Pulmonary artery endothelial cell (primary cell): Measurements from ENCODE around the gene KISS1. TPM values are rescaled to one million over a fixed set of nuclear protein-coding genes. Genes with fewer than 3 reads are reported as not detected.

ENCODE experiments used
- DNase-seq: peaks from one replicate; pipeline ENCODE4 v3.0.0-alpha.2; 2011; ENCODE audit warnings: low read depth, low spot score
- total RNA-seq: library from RNA; depleted of rRNA; stranded (reverse); fragments of >200 nt; gene quantifications from 2 replicates; pipeline ENCODE4 v1.2.3, GENCODE V29; 2014

Gene KISS1
- total RNA-seq, 1 donor from 2014 or later: 0.79 TPM

- DNase-seq: no peak
Measured at GRCh38 chr1:204218552-204218951, 22.3 kb upstream of the KISS1 start.

GRCh38 chr1:204217648-204218000, 21.3 kb upstream of the KISS1 start:
- no peak for DNase-seq

- no peak for DNase-seq
Measured at GRCh38 chr1:204216880-204217647, 20.8 kb upstream of the KISS1 start.

GRCh38 chr1:204216236-204216635, 19.9 kb upstream of the KISS1 start:
- DNase-seq: no peak

- peak; percentile 32 for DNase-seq
Measured at GRCh38 chr1:204213668-204214662, 17.7 kb upstream of the KISS1 start, which contains the start of gene GOLT1A. Gene GOLT1A (minus strand): TSS chr1:204213988. CDS start chr1:204213906, 82 bp downstream.

- DNase-seq: no peak
Measured at GRCh38 chr1:204212715-204213114, 16.4 kb upstream of the KISS1 start.

GRCh38 chr1:204211046-204211445, 14.8 kb upstream of the KISS1 start:
- no peak for DNase-seq

GRCh38 chr1:204207136-204207616, 10.9 kb upstream of the KISS1 start:
- no peak for DNase-seq

GRCh38 chr1:204206121-204206520, 9.8 kb upstream of the KISS1 start:
- DNase-seq: peak; percentile 11

GRCh38 chr1:204205486-204205885, 9.2 kb upstream of the KISS1 start:
- DNase-seq: no peak

- DNase-seq: no peak
Measured at GRCh38 chr1:204204944-204205343, 8.7 kb upstream of the KISS1 start.

GRCh38 chr1:204203206-204203767, 7.0 kb upstream of the KISS1 start:
- no peak for DNase-seq

GRCh38 chr1:204202481-204202880, 6.2 kb upstream of the KISS1 start:
- no peak for DNase-seq

GRCh38 chr1:204201348-204202040, 5.2 kb upstream of the KISS1 start:
- no peak for DNase-seq

- no peak for DNase-seq
Measured at GRCh38 chr1:204199579-204199978, 3.3 kb upstream of the KISS1 start.

GRCh38 chr1:204198348-204199340, 2.4 kb upstream of the KISS1 start:
- DNase-seq: peak; percentile 70

- no peak for DNase-seq
Measured at GRCh38 chr1:204197068-204197467, 777 bp upstream of the KISS1 start.

GRCh38 chr1:204194771-204195170, 1.5 kb downstream of the KISS1 start:
- no peak for DNase-seq

GRCh38 chr1:204194080-204194479, 2.2 kb downstream of the KISS1 start:
- DNase-seq: no peak
